Endothelial cell (in vitro differentiated cells): ENCODE measurements around the gene SRPX. TPM values are rescaled to one million over a fixed set of nuclear protein-coding genes. Genes with fewer than 3 reads are reported as not detected.

Experiments
- DNase-seq: peaks from one replicate; pipeline ENCODE4 v3.0.0; 2021; ENCODE audit warnings: low spot score
- H3K27ac Mint-ChIP-seq: one replicate; pipeline ENCODE4 v1.8.0; 2021; ENCODE audit warnings: mixed read lengths, inconsistent platforms; ENCODE audit not compliant: unreplicated experiment
- H3K27me3 Mint-ChIP-seq: one replicate; pipeline ENCODE4 v1.8.0; 2021; ENCODE audit warnings: mild to moderate bottlenecking, moderate library complexity, mixed read lengths, inconsistent platforms; ENCODE audit not compliant: unreplicated experiment
- H3K36me3 Mint-ChIP-seq: one replicate; pipeline ENCODE4 v1.8.0; 2021; ENCODE audit warnings: mild to moderate bottlenecking, low read depth, mixed read lengths, inconsistent platforms; ENCODE audit not compliant: unreplicated experiment
- H3K4me1 Mint-ChIP-seq: one replicate; pipeline ENCODE4 v1.8.0; 2021; ENCODE audit warnings: mild to moderate bottlenecking, mixed read lengths, inconsistent platforms; ENCODE audit not compliant: unreplicated experiment
- H3K4me3 Mint-ChIP-seq: one replicate; pipeline ENCODE4 v1.8.0; 2021; ENCODE audit warnings: mild to moderate bottlenecking, mixed read lengths, inconsistent platforms; ENCODE audit not compliant: unreplicated experiment
- H3K9me3 Mint-ChIP-seq: one replicate; pipeline ENCODE4 v1.8.0; 2021; ENCODE audit warnings: mixed read lengths, inconsistent platforms; ENCODE audit not compliant: unreplicated experiment
- total RNA-seq: library from RNA; stranded (reverse); fragmentation: NEBNext Ultra II Directional; extraction: Animal tissue kit (Norgen Biotek cat#: 25700); gene quantifications from one replicate; pipeline ENCODE4 v1.2.1, GENCODE V29; 2021; ENCODE audit not compliant: unreplicated experiment
- TF ChIP-seq, protein P1 (sequence below): fragments of 200-600 bp; sonication (generic); IDR thresholded peaks from one replicate; pipeline ENCODE4 v1.5.0; 2021; ENCODE audit warnings: antibody characterized with exemption; ENCODE audit not compliant: unreplicated experiment

SRPX gene
- total RNA-seq, 1 donor from 2014 or later, result 23.8 TPM

DNA sequence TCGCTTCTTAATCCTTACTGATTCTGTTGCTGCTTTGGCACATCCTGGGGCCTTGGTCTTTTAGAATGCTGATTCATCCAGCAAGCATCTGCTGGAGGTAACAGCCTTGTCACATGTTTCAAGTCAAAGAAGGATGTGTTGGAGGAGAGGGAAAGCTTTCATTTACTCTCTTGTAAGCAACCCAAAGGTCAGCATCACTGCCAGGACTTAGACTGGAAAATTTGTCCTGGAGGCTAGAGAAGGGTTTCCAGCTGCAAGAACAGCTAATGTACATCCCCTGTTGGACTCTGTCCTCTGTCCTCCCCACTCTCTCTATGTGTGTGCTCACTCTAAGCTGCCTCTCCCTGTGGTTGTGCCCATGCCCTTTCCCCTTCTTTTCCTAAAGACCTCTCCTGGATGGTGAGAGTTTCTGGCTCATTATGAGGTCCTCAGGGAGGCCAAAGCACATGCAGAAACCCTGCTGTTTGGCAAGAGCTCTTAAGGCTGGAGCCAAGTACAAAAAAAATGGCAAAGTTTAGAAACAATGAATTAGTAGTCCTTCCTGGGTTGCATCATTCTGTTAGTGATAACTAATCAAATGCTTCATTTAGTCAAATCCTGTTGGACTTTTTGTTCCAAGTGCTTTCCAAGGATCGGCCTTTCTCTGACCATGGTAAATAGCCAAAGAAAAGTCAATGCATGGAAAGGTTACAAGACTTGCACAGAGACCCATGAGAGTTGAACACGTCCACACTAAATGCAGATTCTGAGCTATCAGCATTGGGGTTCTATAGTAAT is 13.4 kb upstream of the SRPX start:
- no peaks in the 10 kb centered on the region for H3K4me1 Mint-ChIP-seq
- H3K27me3 Mint-ChIP-seq, result no peaks in the 10 kb centered on the region
- no peaks in the 10 kb centered on the region for H3K9me3 Mint-ChIP-seq
- TF ChIP-seq, protein P1, sequence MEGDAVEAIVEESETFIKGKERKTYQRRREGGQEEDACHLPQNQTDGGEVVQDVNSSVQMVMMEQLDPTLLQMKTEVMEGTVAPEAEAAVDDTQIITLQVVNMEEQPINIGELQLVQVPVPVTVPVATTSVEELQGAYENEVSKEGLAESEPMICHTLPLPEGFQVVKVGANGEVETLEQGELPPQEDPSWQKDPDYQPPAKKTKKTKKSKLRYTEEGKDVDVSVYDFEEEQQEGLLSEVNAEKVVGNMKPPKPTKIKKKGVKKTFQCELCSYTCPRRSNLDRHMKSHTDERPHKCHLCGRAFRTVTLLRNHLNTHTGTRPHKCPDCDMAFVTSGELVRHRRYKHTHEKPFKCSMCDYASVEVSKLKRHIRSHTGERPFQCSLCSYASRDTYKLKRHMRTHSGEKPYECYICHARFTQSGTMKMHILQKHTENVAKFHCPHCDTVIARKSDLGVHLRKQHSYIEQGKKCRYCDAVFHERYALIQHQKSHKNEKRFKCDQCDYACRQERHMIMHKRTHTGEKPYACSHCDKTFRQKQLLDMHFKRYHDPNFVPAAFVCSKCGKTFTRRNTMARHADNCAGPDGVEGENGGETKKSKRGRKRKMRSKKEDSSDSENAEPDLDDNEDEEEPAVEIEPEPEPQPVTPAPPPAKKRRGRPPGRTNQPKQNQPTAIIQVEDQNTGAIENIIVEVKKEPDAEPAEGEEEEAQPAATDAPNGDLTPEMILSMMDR, result no peak
- DNase-seq, result no peak
- H3K4me3 Mint-ChIP-seq, result no peak overlapping the region
- no peaks in the 10 kb centered on the region for H3K36me3 Mint-ChIP-seq
- H3K27ac Mint-ChIP-seq, result no peak overlapping the region

DNA sequence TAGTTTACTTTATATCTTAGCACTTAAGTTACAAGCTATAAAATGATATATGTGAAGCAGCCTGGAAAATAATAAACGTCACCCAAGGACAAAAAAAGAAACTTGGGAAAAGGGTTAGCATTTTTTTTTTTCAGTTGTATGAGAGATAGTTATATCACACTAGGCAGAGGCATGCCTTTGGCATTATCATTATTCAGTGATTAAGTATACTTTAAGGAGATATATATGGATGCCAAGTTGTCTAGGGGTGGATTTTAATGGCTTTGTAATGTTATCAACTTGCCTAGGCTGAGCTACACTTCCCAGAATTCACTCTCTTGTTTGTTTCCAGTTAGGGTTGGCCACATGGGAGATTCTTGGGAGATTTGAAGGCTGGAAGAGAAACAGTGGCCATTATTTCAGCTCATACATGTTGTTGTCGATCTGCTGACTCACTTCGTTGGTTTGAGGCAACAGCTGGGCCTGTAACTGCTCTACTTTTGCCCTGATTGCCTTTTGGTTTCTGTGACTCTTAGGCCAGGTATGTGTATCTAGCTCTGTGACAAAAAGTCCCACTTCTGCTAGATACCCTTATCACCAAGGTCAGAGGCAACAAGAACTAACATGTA is 11.5 kb upstream of the SRPX start:
- Mint-ChIP-seq H3K9me3 (no peaks in the 10 kb centered on the region), H3K4me1 (peaks cover 8% of the 10 kb centered on the region), H3K36me3 (no peaks in the 10 kb centered on the region), H3K27ac (no peak overlapping the region), H3K4me3 (no peak overlapping the region), H3K27me3 (no peaks in the 10 kb centered on the region)
- DNase-seq, result no peak
- TF ChIP-seq, protein P1, result no peak

DNA sequence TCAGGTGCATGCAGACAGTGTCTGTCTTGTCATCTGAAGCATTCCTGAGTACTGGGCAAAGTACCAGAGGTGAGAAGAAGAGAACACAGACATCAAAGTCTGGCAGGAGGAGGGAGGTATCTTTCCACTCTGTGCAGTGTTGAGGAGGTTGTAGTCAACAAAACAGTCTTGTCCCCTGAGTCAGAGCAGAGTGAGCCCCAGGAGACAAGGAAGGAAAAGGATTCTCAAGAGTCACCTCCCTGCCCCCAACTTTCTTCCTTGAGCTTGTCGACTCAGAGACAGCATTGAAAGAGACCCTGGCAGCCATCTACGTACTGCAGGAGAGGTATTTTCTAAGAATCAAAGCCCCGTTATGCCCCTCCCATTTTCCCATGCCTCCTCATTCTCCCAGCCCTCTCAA is 4.4 kb upstream of the SRPX start:
- no peak for DNase-seq

DNA sequence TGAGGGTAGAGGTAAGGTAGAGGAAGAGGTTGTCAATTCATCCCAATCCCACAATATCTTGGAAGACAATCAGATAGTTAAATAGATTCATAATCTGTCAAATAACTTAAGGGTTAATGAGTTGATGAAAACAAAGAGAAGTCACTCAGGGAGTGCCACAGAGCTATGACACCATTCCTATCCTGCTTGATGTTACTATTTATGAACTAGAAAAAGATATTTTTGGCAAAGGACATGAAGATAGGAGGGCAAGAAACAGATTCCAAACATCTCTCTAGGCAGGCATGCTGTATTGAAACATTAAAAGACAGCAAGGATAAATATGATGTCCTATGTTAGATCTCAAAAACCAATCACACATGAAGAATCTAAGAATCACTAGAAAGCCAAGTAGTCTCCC is 3.5 kb upstream of the SRPX start:
- TF ChIP-seq, protein P1, result no peak
- H3K4me3 Mint-ChIP-seq, result no peak overlapping the region
- H3K27me3 Mint-ChIP-seq, result no peaks in the 10 kb centered on the region
- no peaks in the 10 kb centered on the region for H3K9me3 Mint-ChIP-seq
- no peak for DNase-seq
- H3K27ac Mint-ChIP-seq, result no peak overlapping the region
- peaks cover 21% of the 10 kb centered on the region for H3K4me1 Mint-ChIP-seq
- no peaks in the 10 kb centered on the region for H3K36me3 Mint-ChIP-seq

More for the DNA sequence above, 4.4 kb upstream of the SRPX start:
- TF ChIP-seq, protein P1, result no peak
- Mint-ChIP-seq H3K4me3 (no peak overlapping the region), H3K4me1 (peaks cover 15% of the 10 kb centered on the region), H3K36me3 (no peaks in the 10 kb centered on the region), H3K9me3 (no peaks in the 10 kb centered on the region), H3K27me3 (no peaks in the 10 kb centered on the region), H3K27ac (no peak overlapping the region)

DNA sequence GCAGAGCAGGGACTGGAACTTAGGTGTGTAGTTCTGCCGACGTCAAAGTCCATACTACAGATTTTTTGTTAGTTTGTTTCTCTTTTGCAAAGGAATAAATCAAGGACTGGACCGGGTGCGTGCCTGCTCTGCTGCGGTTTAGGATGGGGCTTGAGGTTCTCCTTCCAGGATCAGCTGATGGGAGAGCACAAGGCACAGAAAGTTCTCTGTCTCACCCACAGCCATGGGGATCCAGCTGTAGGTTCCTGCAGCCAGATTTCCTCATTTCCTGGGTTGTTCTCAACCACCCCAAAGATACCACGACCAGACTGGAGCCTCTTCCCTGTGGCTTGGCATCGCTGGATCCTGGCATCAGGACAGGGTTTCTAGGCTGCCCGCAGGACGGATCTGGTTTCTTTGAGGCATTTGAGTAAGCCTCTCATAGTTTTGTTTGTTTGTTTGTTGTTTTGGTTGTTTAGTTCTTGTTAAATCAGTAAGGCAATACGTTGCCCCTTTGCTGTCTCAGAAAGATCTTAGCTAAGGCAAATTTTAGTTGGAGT is 789 bp upstream of the SRPX start:
- Mint-ChIP-seq H3K4me3 (peak overlapping the region; percentile 88), H3K9me3 (no peaks in the 10 kb centered on the region), H3K4me1 (peaks cover 19% of the 10 kb centered on the region), H3K27me3 (peaks cover 3% of the 10 kb centered on the region), H3K36me3 (no peaks in the 10 kb centered on the region), H3K27ac (no peak overlapping the region)
- TF ChIP-seq, protein P1, result no peak
- no peak for DNase-seq
